HG03575 (cell line): ENCODE results near the gene KCNK4.
"Not testable (repeated sequence)": the region's sequence is repeated elsewhere in the genome, so short reads cannot be mapped to it uniquely, and the experiment has no call there.

Source experiments
- ATAC-seq: cut with Tn5 transposase; IDR thresholded peaks from one replicate; pipeline ENCODE4 v1.9.1; 2021; ENCODE audit not compliant: unreplicated experiment, insufficient number of reproducible peaks, low FRiP score; ENCODE audit errors: extremely low read depth

The KCNK4 gene

DNA sequence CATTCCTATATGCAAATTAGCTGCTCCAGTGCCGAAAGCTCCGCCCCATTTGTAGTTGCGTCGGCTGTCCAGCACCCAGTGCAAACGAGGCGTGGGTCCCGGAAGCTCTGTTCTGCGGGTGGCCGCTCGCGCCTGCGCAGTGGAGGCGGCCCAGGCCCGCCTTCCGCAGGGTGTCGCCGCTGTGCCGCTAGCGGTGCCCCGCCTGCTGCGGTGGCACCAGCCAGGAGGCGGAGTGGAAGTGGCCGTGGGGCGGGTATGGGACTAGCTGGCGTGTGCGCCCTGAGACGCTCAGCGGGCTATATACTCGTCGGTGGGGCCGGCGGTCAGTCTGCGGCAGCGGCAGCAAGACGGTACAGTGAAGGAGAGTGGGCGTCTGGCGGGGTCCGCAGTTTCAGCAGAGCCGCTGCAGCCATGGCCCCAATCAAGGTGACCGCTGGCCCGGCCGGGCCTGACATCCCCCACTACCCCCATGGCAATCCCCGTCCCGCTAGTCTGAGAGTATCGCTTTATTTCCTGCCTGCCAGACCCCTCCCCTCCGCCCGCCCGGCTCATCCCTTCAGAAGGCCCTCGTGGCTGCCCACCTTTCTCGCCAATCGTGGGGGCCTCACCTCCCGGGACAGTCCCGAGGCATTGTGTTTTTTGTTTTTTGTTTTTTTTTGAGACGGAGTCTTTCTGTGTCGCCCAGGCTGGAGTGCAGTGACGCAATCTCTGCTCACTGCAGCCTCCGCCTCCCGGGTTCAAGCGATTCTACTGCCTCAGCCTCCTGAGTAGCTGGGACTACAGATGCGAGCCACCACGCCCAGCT is 27.1 kb downstream of the KCNK4 start, which contains the start of gene PRDX5:
PRDX5 (plus strand) TSS at position 161 of the 805 bp plus-strand sequence; CDS start at position 256, 95 bp downstream.
- no peak for ATAC-seq

DNA sequence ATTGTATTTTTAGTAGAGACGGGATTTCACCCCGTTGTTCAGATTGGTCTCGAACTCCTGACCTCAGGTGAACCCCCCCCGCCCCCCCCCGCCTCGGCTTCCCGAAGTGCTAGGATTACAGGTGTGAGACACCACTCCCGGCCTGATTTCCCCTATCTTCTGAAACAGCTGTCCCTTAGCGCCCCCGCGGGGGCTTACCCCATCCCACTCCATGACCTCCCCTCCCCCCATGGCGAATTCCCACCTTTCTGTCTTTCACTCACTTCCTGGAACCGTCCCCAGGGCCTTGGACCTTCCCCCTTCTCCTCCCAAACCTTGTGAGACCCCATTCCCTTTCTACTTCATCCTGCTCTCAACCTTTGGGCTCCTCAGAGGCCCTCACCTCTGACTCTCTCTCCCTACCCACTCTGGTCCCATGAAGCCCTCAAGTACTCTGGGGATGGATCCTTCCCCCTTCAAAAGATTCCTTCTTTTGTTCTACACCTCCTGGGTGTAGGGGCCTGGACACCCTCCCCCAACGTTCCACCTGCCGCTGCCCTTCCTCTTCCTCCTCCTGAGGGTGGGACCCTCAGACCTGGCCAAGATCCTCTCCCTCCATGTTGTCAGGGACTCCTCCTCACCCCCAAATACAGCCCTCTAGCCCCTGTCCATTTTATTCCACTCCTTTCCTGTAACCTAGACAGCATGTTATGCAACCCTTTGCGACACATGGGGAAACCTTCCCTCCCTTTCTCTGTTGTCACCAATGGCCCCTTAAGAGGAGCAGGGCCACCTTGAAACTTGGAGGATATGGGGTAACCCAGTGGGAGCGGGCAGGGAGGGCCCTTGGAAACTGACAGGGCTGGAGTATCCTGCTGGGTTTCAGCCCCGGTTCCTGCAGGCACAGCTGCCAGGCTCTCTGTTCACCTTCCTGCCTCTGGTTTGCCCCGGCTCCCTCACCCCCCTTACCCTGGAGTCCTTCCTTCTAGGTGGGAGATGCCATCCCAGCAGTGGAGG is 28.0 kb downstream of the KCNK4 start:
- no peak for ATAC-seq

DNA sequence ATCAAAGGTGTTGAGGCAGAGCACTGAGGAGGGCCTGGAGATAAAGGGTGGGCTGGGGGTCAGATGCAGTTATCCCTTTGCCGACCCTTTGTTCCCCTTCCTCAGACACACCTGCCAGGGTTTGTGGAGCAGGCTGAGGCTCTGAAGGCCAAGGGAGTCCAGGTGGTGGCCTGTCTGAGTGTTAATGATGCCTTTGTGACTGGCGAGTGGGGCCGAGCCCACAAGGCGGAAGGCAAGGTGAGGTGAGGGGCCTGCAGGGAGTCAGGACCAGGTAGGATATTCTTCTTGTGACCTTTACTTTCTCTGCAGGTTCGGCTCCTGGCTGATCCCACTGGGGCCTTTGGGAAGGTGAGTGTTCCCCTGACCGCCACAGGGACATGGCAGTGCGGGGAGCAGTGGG is 29.5 kb downstream of the KCNK4 start:
- ATAC-seq: no peak

DNA sequence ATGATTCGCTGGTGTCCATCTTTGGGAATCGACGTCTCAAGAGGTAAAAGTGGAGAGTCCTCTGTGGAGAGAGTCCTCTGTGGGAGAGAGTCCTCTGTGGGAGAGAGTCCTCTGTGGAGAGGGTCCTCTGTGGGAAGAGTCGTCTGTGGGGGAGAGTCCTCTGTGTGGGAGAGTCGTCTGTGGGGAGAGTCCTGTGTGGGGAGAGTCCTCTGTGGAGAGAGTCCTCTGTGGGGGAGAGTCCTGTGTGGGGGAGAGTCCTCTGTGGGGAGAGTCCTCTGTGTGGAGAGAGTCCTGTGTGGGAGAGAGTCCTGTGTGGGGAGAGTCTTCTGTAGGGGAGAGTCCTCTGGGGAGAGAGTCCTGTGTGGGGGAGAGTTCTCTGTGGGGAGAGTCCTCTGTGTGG is 29.9 kb downstream of the KCNK4 start:
- no peak for ATAC-seq

DNA sequence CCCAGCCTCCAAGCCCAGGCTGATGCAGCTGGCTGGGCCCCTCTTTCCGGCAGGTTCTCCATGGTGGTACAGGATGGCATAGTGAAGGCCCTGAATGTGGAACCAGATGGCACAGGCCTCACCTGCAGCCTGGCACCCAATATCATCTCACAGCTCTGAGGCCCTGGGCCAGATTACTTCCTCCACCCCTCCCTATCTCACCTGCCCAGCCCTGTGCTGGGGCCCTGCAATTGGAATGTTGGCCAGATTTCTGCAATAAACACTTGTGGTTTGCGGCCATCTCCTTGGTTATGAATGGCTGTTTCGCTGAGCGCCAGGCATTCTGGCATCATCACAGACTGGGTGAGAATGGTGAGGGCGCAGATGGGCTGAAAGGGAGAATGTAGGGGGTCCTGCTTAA is 30.4 kb downstream of the KCNK4 start:
- ATAC-seq: no peak

DNA sequence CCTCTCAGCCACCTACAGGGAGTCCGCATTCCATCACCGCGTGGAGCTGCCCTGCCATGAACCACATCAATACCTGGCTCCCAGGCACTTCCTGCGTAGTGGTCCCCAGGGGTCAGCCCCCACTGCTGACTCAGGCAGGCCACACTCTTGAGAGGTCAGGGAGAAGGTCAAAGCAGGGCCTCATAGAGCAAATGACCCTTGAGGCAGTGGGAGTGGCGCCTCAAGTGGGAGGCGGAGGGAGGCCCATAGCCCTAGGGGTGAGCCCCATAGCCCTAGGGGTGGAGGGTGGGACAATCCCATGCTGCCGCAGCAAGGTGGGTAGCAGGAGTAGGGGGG is 31.8 kb downstream of the KCNK4 start:
- no peak for ATAC-seq

DNA sequence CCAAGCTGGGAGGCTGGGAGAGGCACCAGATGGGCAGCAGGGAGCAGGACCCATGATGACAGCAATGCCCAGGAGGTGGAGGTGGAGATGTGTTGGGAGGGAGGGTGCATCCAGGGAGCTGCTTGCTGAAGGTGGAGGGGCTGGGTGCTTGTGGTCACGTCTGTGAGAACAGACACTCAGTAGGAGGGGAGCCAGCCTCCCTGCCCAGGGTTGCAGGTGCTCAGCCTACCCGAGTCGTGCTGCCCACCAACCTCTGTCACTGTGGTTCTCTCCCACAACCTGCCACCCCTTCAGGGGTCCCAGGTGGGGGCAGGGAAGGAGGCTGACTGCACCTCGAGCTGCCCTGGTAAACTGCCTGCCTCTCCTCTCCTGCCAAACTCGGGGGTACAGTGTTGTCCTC is 32.3 kb downstream of the KCNK4 start:
- no peak for ATAC-seq

DNA sequence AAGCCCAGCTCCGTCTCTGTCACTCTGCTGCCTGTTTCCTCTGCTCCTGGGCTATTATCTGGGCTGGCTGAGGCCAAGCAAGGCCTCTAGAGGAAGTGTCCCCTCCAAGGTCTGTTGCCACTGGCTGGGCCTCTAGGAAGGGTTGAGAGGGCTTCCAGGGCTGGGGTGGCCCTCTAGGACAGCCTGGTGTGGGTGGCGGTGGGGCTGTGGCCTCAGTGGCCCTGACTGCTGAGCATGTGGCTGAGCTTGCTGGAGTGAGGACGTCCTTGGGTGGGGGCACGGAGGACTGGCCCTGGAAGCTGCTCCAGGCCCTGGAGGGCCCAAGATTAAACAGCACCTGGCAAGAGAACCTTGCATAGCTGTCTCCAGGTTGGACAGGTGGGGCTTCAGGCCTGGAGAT is 32.9 kb downstream of the KCNK4 start:
- ATAC-seq: not testable (repeated sequence)

DNA sequence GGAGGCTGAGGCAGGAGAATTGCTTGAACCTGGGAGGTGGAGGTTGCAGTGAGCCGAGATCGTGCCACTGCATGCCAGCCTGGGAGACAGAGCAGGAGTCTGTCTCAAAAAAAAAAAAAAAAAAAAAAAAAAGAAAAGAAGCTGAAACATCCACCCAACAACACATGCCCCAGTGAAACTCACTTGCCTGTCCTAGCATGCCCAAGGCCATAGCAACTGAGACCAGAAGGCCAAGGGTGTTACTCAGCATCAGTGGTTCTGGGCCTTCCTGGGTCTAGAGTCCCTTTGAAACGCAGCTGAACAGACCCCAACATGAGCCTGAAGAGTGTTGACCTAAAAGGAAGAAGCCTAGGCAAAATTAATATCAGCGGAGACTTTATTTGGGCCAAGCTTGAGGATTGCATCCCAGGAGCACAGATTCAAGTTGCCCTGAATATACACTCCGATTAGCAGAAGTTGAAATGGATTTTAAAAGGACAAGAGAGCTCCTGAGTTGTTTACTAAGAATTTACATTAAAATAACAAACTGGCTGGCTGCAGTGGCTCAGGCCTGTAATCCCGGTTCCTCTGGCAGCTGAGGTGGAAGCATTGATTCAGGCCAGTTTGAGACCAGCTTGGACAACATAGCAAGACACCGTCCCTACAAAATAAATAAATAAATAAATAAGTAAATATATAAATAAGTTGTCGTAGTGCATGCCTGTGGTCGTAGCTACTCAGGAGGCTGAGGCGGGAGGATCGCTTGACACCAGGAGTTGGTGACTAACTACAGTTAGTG is 33.8 kb downstream of the KCNK4 start:
- ATAC-seq: no peak

DNA sequence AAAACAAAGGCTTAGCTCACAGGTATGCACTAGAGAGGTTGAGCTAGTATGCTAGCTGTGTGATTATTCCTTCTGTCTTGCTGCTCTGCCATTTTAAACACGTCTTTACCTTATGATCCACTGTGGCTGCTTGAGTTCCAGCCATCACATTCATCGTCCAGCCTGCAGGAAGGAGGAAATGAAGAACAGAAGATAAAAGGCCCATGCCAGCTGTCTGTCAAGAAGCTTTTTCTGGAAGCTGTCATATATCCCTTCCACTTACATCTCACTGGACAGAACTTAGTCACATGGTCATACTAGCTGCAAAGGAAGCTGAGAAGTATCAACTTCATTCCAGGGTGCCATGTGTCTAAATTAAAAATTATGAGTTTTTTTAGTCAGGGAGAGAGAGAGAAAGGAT is 36.3 kb downstream of the KCNK4 start:
- no peak for ATAC-seq

DNA sequence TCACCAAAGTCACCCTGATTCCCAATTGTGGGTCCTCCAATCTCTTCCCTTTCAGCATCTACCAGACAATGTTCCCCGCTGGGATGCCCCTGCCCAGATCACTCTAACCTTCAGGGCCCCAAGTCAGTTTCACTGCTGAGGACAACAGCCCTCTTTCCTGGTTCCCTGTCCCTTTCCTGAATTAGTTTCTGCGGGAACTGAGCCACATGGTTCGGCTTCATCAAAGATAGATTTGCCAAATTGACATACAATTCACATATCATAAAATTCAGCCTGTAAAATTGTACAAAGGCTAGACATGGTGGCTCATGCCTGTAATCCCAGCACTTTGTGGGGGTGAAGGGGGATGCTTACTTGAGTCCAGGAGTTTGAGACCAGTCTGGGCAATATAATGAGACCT is 36.9 kb downstream of the KCNK4 start:
- no peak for ATAC-seq

DNA sequence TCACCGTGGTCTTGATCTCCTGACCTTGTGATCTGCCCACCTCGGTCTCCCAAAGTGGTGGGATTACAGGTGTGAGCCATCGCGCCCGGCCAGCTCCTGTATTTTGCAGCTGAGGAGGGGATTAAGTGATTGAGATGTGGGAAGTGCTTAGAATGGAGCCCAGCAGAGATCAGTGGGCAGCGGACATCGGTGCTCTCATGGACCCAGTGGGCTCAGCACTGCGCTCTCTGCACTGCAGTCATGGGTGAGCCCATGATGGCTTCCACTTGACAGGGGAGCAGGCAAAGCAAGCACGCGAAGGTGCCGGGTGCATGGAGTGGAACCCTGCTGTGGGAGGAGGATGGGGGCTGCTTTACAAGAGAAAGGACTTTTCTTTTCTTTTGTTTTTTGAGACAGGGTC is 39.8 kb downstream of the KCNK4 start:
- no peak for ATAC-seq

DNA sequence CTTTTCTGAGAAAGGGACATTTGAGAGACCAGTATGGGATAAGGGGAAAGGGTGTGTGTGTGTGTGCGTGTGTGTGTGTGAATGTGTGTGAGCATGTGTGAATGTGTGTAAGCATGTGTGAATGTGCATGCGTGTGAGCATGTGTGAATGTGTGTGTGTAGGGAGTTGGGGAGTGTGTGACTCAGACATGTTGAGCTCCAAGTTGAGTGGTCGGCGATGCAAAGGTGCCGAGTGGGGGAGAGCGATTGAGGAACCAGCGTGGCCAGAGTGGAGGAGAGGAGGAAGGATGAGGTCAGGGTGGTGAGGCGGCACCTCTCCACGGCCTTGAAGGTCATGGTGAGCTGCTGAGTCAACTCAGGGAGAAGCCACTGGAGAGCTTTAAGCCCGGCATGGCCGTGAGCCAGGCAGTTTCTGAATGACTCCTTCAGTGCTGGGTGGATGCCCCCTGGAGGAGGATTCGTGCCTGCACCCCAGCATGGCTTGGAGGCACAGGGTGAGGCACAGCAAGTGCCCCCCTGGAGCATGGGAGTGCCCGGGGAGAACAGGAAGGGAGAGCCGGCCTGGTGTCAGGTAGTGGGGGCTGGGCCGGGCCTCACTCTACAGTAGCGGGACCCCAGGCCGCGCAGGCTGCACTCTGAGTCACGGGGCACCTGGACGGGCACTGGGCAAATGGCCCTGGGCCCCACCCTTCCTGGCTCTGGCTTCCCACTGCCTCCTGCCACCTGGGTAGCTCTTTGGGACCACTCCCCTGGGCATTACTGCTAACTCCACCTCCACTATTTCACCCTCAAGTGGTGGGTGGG is 40.7 kb downstream of the KCNK4 start:
- no peak for ATAC-seq

DNA sequence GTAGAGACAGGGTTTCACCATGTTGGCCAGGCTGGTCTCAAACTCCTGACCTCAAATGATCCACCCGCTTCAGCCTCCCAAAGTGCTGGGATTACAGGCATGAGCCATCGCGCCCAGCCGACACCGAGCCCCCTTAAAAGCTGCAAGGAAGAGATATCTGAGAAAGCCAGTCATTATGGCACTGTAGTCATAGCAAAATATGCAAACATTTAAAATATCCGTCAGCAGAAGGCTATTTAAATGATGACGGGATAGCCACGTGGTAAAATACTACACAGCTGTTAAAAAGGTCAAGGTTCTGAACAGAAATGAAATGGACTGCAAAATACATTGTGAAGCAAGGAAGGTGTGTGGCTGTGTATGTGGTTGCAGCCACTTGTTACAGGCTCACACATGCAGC is 42.5 kb downstream of the KCNK4 start:
- no peak for ATAC-seq

DNA sequence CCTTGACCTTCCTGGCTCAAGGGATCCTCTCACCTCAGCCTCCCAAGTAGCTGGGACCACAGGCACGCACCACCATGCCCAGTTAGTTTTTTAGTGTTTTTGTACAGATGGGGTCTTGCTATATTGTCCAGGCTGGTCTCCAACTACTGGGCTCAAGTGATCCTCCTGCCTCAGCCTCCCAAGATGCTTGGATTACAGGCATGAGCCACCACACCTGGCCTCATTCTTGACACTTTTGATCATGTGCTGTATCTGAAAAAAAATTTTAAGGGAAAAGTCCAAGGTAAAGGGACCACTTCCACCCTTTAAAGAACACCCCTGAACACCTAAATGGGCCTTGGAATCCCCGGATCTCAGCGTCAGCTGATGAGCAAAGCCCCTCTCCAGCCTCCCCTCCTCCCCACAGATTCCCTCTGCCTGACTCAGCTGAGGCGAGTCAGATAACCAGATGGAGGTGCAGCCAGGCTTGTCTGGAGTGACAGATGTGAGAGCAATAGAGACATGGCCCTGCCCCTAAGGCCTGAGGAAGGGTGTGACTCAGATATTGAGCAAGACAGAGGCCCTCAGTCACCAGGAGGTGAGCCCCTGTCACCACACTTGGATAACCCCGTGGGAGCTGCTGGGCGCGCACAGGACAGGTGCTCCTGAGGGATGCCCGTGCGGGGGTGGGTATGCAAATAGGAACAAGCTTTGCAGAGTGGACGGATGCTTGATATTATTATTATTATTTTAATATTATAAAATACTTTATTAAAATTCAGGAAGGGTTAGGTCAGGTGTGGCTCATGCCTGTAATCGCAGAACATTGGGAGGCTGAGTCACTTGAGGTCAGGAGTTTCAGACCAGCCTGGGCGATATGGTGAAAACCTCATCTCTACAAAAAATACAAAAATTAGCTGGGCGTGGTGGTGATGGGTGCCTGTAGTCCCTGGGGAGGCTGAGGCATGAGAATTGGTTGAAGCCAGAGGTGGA is 43.9 kb downstream of the KCNK4 start:
- no peak for ATAC-seq

DNA sequence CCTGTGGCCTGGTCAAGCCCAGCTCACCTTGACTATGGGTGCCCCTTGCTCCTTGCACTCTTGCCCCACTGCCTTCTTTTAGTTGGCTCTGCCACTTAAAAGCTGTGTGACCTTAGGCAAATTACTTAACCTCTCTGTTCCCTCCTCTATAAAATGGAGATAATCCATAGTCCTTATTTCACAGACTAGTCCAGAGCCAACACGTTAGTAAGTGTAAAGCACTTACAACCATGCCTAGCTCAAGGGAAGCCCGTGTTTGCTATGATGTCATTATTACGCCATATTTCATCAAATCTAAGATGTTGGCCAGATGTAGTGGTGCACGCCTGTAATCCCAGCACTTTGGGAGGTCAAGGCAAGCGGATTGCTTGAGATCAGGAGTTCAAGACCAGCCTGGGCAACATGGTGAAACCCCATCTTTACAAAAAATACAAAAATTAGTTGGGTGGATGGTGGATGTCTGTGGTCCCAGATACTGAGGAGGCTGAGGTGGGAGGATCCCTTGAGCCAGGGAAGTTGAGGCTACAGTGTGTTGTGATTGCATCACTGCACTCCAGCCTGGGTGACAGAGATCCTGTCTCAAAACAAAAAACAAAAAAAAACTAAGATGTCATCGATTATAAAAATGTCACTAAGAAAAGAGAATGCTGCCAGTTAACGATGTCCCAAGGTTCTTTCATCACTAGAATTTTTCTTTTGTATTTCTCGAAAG is 46.6 kb downstream of the KCNK4 start:
- ATAC-seq: no peak

DNA sequence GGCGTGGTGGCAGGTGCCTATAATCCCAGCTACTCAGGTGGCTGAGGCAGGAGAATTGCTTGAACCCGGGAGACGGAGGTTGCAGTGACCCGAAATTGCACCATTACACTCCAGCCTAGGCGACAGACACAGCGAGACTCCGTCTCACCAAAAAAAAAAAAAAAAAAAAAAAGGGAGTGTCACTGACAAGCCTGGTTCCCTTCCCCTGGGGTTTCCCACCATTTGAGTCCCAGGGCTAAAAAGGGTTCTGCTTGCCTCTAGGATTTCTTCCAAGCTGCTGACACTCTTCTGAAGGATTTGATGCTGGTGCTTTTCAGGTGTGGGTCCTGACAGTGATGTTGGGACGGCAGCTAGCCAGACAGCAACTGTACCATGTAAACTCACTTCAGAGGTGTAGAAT is 47.6 kb downstream of the KCNK4 start:
- ATAC-seq: no peak
